Measurements from ENCODE around the gene CKAP2L. TPM values are rescaled to one million over a fixed set of nuclear protein-coding genes. Genes with fewer than 3 reads are reported as not detected.
A peak's percentile ranks its signal among the peaks of the same experiment; 100 is the strongest.

The CKAP2L gene
- total and polyA plus RNA-seq, 10 of the 15 experiments (the other 5 are each of a cell fraction or from before 2014, with no cell fraction given), result 10.5 to 37.4 (median 20.2) TPM

DNA sequence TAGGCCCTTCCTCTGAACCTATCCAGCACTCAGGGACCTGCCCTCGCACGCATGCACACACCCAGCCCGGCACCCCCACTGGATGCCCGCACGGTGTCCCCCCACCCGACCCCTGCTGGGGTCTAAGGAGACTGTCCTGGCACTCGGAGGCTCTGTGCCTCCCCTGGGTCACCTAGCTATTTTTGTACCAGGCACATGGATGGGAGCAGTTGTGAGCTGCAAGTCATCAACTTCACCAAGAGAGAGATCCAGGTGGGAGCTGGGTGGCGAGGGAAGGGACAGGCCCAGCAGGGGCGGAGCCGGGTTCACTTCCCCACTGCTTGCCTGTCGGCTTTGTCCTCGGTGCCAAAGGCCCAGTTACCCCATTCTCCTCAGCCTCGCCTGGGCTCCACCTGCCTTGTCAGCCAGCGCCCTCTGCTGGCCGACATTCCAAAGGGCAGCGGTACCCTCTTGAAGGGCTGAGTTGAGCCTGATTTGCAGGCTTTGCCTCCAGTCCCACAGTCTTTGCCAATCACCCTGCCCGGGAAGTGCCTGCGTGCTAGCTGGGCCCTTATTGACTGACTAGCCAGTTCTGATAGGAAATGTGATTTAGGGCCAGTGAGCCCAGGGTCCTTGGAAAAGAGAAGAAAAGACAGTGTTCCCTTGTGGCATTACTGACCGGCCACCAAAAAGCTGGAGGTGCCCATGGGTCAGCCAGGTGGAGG, 37.8 kb downstream of the CKAP2L start (continued):
- TF ChIP-seq SPI1 (IDR thresholded peaks at IDR 0.05; ENCODE audit: borderline replicate concordance, insufficient read depth, low read depth, low read length), result peak; percentile 91
- TF ChIP-seq ZBTB4 (CRISPR knock-in tag; IDR thresholded peaks at IDR 0.05), result no peak
- TF ChIP-seq EP300 (IDR thresholded peaks at IDR 0.05; ENCODE audit: borderline replicate concordance in 1 of 2, control insufficient read depth in 1 of 2, low read depth in 2 of 2, low read length in 2 of 2), result no peak; a peak in 1 of 4 replicates
- peak; percentile 60; the same call in 1 of the 2 replicates for TF ChIP-seq MXI1 (IDR thresholded peaks at IDR 0.05; ENCODE audit: low read depth, low read length)
- TF ChIP-seq, protein P1, sequence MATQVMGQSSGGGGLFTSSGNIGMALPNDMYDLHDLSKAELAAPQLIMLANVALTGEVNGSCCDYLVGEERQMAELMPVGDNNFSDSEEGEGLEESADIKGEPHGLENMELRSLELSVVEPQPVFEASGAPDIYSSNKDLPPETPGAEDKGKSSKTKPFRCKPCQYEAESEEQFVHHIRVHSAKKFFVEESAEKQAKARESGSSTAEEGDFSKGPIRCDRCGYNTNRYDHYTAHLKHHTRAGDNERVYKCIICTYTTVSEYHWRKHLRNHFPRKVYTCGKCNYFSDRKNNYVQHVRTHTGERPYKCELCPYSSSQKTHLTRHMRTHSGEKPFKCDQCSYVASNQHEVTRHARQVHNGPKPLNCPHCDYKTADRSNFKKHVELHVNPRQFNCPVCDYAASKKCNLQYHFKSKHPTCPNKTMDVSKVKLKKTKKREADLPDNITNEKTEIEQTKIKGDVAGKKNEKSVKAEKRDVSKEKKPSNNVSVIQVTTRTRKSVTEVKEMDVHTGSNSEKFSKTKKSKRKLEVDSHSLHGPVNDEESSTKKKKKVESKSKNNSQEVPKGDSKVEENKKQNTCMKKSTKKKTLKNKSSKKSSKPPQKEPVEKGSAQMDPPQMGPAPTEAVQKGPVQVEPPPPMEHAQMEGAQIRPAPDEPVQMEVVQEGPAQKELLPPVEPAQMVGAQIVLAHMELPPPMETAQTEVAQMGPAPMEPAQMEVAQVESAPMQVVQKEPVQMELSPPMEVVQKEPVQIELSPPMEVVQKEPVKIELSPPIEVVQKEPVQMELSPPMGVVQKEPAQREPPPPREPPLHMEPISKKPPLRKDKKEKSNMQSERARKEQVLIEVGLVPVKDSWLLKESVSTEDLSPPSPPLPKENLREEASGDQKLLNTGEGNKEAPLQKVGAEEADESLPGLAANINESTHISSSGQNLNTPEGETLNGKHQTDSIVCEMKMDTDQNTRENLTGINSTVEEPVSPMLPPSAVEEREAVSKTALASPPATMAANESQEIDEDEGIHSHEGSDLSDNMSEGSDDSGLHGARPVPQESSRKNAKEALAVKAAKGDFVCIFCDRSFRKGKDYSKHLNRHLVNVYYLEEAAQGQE (IDR thresholded peaks at IDR 0.05; ENCODE audit: low read depth, low read length), result no peak
- no peak for TF ChIP-seq SIX5 (IDR thresholded peaks at IDR 0.05; ENCODE audit: low read depth, low read length, severe bottlenecking)
- TF ChIP-seq ATF2 (IDR thresholded peaks at IDR 0.05; ENCODE audit: low read length), result no peak
- no peak for TF ChIP-seq RFX5 (IDR thresholded peaks at IDR 0.05; ENCODE audit: low read depth, low read length)
- TF ChIP-seq MEF2A (IDR thresholded peaks at IDR 0.05; ENCODE audit: insufficient read depth, low read depth, low read length), result no peak
- TF ChIP-seq, protein P2, sequence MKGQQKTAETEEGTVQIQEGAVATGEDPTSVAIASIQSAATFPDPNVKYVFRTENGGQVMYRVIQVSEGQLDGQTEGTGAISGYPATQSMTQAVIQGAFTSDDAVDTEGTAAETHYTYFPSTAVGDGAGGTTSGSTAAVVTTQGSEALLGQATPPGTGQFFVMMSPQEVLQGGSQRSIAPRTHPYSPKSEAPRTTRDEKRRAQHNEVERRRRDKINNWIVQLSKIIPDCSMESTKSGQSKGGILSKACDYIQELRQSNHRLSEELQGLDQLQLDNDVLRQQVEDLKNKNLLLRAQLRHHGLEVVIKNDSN (IDR thresholded peaks at IDR 0.05; ENCODE audit: borderline replicate concordance, extremely low read length, insufficient read depth, low read depth, low read length), result no peak
- TF ChIP-seq CUX1 (IDR thresholded peaks at IDR 0.05; ENCODE audit: insufficient replicate concordance, low read depth, low read length), result no peak
- no peak for TF ChIP-seq PAX8 (IDR thresholded peaks at IDR 0.05)
- TF ChIP-seq CHD1 (IDR thresholded peaks at IDR 0.05; ENCODE audit: low read depth, low read length), result no peak
